Measurements from ENCODE around the gene CACNA1C.

Gene CACNA1C

DNA sequence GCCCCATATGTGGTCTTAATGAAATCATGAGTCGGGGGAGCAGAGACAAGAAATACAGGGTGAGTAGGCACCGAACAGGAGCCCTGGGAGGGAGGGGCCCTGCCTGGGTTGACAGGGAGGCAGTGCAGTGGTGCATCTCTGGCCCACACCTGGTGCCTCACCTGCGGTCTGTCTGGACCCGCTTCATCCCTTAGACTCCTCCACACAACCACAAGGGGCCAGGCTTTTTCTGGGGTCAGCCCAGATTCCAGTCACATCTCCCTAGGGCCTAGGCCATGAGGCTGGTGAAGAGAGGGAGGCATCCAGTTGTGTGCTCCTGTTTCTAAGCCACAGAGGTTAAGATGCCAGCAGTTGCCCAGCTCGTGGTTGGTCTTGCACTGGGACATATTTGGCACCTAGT, 398.7 kb downstream of the CACNA1C start:
- no peak overlapping the region for H3K4me3 ChIP-seq (ENCODE audit: low read length)
- DNase-seq (ENCODE audit: low read depth): no peak
- TF ChIP-seq, protein P1, sequence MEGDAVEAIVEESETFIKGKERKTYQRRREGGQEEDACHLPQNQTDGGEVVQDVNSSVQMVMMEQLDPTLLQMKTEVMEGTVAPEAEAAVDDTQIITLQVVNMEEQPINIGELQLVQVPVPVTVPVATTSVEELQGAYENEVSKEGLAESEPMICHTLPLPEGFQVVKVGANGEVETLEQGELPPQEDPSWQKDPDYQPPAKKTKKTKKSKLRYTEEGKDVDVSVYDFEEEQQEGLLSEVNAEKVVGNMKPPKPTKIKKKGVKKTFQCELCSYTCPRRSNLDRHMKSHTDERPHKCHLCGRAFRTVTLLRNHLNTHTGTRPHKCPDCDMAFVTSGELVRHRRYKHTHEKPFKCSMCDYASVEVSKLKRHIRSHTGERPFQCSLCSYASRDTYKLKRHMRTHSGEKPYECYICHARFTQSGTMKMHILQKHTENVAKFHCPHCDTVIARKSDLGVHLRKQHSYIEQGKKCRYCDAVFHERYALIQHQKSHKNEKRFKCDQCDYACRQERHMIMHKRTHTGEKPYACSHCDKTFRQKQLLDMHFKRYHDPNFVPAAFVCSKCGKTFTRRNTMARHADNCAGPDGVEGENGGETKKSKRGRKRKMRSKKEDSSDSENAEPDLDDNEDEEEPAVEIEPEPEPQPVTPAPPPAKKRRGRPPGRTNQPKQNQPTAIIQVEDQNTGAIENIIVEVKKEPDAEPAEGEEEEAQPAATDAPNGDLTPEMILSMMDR (IDR thresholded peaks at IDR 0.05; ENCODE audit: insufficient read depth, low read depth, low read length, missing control alignments): no peak

DNA sequence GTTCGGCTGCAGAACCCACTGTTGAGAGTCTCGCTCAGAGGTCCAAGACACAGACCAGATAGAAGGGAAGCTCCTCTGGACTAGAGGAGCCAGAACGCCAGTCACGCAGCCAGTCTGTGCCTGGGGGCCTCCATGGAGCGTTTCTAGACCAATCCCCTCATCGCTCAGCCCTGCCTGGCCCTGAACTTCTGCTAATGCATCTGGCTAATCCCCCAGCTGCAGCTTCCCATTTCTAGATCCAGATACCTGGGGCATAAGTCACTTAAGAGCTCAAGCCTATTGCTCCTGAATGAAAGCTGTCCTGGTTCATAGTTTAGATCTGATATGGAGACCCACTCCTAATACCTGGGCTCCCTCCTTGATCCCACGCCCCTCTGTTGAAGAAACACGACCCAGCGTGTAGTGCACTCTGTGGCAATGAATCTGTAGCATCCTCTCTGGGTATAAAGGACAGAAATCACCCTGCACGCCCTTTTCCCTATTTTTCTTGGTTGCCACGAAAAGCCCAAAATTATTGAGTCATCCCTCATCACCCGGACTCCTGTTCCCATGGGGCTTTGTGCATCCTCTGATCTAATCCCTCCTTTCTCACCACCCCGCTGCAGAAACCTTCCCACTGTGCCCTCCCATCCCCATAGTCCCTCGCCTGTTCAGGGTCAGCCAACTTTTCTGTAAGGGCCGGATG, 400.4 kb downstream of the CACNA1C start:
- TF ChIP-seq, protein P1 (IDR thresholded peaks at IDR 0.05; ENCODE audit: insufficient read depth, low read depth, low read length, missing control alignments): no peak
- no peak for DNase-seq (ENCODE audit: low read depth)
- no peak overlapping the region for H3K4me3 ChIP-seq (ENCODE audit: low read length)

DNA sequence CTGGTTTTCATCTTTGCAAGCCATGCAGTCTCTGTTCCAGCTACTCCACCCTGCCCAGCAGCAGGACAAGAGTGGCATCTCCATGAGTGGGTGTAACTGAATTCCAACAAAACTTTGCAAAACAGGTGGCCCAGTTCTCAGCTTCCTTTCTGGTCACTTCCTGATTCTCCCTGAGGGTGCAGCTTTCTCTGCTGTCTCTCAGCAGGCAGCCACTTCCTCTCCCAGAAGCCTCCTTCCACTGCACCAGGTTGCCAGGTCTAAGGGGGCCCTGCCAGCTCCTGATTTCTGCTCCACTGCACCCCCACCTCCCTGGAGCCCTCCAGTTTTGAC, 400.9 kb downstream of the CACNA1C start:
- no peak for DNase-seq (ENCODE audit: low read depth)
- H3K4me3 ChIP-seq (ENCODE audit: low read length): no peak overlapping the region
- TF ChIP-seq, protein P1 (IDR thresholded peaks at IDR 0.05; ENCODE audit: insufficient read depth, low read depth, low read length, missing control alignments): no peak

DNA sequence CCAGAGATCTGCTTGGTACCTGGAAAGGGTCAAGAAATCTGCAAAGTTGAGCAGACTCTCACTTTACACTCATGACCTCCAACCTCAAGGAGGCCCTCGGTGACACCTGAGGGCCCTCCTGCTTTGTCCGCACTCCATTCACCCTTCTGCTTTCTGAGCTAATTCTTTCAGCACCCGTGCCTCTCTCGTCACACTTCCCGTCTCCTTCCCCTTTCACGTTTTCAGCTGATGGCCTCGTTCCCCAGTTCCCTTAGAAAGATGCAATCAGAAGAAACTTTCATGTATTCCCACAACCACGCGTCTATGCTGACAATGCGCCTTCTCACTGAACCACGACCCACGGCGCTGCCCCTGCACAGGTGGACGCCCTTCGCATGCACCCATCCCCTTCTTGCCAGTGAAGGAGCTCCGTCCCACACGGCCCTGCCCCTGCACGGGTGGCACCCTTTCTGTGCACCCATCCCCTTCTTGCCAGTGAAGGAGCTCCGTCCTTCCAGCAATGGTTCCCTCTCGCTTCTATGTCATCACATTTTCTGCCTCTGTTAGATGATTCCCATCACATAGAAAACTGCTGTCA, 401.9 kb downstream of the CACNA1C start:
- DNase-seq (ENCODE audit: low read depth): no peak
- TF ChIP-seq, protein P1 (IDR thresholded peaks at IDR 0.05; ENCODE audit: insufficient read depth, low read depth, low read length, missing control alignments): no peak
- no peak overlapping the region for H3K4me3 ChIP-seq (ENCODE audit: low read length)

DNA sequence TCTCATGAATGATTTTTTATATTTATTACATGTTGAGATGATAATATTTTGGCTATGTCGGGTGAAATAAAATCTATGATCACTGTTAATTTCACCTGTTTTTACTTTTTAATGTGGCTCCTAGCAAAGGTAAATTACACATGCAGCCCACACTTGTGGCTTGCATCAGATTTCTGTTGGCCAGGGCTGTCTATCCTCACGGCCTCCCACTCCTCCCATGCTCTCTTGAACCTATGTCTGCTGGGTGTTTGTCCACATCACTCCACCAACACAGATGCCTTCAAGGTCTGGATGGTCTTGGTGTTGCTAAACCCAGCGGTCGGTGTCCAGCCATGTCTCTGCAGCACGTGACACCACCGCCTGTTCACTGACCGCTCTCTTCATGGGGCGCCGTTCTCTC, 402.6 kb downstream of the CACNA1C start:
- TF ChIP-seq, protein P1 (IDR thresholded peaks at IDR 0.05; ENCODE audit: insufficient read depth, low read depth, low read length, missing control alignments): no peak

DNA sequence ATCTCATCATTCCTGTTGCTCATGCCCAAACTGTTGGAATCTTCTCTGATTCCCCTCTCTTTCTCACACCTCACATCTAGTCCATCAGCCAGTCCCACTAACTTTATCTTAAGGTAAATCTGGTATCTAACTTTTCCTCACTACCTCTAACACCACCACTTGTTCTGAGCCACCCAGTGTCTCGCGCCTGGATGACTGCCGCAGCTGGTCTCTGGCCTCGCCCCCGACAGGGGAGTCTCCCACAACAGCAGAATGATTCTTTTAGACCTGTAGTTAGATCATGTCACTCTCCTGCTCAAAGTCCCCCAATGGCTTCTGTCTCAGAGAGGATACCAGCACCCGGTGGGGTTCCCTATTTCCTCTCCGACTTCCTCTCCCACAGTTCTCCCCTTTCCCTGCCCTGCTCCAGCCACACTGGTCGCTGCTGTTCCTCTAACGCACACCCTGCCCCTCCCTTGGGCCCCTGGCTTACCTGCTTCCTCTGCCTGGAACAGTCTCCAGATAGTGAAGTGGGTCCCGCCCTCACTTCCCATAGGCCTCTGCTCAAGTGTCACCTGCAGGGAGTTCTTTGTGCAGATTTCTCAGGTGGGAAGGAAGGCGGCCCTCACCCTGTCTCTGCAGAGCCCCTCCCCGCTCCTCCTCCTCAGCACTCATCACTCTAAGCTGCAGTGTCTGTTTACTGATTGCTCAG, 403.5 kb downstream of the CACNA1C start:
- TF ChIP-seq, protein P1 (IDR thresholded peaks at IDR 0.05; ENCODE audit: insufficient read depth, low read depth, low read length, missing control alignments): no peak
- DNase-seq (ENCODE audit: low read depth): no peak
- H3K4me3 ChIP-seq (ENCODE audit: low read length): no peak overlapping the region

More for the DNA sequence above, 402.6 kb downstream of the CACNA1C start:
- DNase-seq (ENCODE audit: low read depth): no peak
- no peak overlapping the region for H3K4me3 ChIP-seq (ENCODE audit: low read length)

All from epithelial cell of esophagus (primary cell).